HG03469 (cell line): ENCODE data around the gene CDH13.
A peak's percentile ranks its signal among the peaks of the same experiment; 100 is the strongest.

Source experiments
- ATAC-seq: cut with Tn5 transposase; IDR thresholded peaks from one replicate; pipeline ENCODE4 v1.9.1; 2021; ENCODE audit warnings: mild to moderate bottlenecking, moderate library complexity, moderate number of reproducible peaks; ENCODE audit not compliant: unreplicated experiment

The CDH13 gene

DNA sequence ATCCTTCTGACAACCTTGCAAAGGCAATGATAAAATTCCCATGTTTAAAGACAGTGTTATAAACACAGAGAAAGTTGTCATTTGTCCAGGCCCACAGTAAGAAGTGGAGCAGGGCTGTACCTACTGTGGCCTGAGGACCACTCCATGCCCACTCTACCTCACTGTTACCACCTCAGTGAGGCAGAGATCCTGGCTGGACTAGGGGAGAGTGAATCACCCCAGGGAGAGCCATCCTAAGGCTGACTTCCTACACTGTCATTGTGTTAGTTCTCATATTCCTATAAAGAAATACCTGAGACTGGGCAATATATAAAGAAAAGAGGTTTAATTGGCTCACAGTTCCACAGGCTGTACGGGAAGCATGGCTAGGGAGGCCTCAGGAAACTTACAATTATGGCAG, 952.3 kb downstream of the CDH13 start:
- no peak for ATAC-seq

DNA sequence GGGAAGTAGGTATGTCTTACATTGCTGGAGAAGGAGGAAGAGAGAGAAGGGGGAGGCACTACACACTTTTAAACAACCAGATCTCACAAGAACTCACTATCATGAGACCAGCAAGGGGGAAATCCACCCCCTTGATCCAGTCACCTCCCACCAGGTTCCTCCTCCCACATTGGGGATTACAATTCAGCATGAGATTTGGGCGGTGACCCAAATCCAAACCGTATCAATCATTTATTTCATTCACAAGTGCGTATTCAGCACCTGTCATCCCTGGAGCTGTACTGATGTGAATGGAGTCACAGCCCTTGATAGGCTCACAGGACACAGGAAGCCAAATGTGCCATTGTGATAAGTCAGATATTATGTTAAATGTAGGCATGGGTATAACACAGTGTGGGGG, 952.7 kb downstream of the CDH13 start:
- ATAC-seq, result no peak

DNA sequence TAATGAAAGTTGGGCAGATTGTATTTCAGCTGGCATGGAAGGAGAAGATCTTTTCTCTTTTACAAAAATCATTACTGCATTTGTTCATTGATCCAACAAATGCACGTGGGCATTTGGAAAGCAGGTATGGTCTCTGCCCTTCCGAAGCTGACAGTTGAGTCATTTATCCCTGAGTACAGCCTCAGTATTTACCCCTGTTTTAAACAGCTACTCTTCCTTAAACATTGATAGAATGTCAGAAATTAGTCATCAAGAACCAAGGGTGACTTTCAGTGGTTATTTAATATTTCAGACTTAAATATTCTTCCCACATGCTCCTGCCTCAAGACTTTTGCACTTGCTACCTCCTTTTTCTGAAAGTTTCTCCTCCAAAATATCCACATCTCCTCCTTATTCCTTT, 954.3 kb downstream of the CDH13 start:
- ATAC-seq, result peak; percentile 92

DNA sequence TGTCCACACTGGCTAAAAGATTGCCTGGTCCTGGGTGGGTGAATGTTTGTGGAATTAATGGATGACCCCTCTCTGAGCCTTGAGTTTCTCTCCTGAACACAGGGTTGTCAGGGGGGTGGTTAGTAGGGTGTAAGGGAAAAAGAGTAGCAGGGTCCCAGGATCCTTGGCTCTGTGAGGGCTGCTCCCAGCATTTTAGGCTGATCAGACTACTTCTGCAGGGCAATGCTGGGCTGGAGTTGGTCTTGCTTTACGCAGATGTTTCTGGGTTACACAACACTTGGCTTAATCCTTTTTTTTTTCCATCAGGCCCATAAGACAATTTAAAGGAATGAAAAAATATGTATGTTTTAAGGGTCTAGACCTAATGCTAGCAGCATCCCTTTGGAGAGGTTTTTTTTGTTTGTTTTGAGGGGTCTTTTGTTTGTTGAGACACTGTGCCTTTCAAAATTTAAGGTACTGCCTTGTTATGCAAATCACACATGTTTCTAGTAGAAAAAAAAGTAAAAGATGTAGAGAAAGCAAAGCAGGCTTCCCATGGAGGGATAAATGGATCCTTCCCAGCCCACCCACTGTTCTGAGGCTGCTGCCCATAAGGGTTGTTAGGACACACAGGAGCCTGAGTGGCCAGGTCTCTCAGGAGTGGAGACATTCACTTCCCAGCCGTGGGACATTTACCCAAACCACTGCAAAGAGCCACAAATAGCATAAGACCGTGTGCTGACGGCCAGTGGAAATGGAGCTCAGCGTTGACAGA, 955.4 kb downstream of the CDH13 start:
- no peak for ATAC-seq

DNA sequence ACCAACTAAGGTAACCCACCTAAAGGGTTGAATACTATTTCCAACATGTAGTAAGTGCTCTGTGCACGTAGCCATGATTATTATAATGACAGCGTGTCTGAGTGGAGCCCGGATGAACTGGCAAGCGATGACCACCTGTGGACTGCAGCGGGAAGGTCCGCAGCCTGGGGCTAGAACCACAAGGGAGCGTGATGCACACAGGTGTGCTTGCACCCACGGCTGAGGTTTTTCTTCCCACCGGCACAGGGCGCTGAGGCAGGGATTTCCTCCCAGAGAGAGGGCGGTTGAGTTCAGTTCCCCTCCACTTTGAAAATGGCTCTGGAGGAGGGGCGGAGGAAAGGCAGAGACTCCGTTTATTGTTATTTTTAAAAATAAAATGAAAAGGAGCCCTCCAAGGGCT, 959.3 kb downstream of the CDH13 start:
- no peak for ATAC-seq

DNA sequence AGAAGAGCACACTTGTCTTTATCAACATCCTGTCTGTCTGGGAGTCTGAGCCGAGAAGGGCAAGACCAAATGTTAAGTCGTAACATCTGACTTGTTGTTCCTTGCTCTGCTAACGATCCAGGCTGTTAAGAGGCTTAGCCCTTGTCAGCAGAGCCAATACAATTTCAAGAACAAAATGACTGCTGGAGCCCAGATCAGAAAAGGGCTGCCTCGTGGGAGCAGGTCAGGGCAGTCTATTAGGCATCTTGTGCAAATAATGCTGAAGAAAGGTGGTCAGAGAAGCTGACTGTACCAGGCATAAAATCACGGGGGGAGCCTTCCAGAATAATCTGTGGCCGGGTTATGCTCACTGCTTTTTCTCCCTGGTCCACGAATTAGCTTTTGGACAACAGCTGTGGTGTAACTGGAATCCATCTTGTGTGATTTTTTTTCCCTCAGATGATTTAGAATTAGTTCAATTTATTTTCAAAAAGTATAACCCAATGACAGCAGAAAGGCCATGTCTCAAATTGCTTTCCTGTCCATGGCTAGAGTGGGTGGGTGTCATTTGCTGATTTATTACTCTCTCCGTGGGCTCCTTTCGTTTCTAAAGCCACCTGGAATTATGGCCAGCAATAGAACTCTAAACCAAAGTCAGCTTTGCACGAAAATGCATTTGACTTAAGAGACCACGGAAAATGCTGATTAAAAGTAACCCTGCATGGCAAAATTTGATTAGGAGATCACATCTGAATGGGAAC, 959.9 kb downstream of the CDH13 start:
- ATAC-seq, result no peak

DNA sequence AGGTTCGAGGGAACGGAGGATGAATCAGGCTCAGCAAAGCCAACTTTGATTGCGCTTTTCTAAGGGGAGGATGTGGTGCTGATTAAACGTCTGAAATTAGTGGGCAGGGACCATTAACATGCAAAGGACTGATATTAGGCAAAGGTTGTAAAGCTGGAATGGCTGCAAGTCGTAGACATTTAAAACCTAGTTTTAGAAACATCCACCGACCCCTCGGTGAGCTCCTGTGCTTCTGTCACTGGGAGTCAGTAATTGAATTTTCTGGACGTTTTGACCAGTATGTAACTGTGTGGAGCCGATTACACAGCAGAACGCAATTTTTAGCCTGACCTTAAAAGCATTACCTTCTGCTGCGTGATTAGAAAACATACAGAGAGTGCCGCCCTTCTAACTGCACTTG, 960.4 kb downstream of the CDH13 start:
- no peak for ATAC-seq

DNA sequence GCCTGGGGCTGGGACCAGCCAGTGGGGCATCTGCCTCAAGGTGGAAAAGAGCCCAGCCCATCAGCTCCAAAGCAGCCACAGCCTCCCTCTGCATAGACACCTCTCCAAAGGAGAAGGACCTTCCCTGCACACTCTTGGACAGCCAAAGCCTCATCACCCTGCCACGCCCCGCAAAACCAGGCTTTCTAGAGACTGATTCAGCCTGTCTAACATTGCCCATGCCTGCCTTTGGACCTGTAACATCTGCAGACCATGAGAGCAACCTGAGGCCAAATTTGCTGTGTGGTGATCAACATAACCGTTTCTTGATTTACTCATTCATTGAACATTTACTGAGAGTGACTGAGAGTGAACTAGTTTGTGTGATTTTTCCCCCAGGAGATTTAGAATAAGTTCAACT, 961.3 kb downstream of the CDH13 start:
- no peak for ATAC-seq

DNA sequence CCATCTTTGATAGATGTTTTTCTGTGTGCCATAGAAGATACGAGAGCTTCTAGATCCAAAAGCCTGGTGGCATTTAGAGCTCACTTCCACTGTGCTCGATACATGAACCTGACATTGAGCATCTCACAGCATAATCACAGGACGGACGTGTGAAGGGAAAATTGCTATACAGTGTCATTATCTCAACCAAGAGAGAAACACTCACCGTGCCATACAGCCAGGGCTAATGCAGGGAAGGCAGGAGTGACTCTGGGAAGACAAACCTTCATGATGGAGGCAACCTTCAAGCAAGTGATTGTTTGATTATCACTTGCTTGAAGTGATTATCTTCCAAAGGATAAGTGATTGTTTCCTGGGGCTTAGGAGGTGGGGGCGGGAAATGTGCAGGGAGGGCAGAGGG, 962.8 kb downstream of the CDH13 start:
- no peak for ATAC-seq

DNA sequence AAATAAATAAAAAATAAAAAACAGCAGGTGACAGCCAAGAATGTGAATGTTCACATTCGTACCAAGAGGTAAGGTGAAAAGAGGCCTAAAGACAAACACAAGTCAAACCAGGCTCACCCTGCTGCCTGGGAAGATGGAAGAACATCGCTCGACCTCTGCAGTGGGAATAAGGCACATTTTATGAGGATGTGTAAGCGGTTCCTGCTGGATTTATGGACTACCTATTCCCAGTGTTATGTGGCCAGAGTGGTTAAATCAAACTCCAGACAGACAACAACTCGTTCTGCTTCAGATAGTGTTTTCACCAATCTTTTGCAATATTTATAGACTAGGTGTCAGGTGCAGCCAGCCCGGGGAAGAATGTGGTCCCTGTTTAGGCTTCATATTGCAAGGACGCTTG, 966.0 kb downstream of the CDH13 start:
- no peak for ATAC-seq

DNA sequence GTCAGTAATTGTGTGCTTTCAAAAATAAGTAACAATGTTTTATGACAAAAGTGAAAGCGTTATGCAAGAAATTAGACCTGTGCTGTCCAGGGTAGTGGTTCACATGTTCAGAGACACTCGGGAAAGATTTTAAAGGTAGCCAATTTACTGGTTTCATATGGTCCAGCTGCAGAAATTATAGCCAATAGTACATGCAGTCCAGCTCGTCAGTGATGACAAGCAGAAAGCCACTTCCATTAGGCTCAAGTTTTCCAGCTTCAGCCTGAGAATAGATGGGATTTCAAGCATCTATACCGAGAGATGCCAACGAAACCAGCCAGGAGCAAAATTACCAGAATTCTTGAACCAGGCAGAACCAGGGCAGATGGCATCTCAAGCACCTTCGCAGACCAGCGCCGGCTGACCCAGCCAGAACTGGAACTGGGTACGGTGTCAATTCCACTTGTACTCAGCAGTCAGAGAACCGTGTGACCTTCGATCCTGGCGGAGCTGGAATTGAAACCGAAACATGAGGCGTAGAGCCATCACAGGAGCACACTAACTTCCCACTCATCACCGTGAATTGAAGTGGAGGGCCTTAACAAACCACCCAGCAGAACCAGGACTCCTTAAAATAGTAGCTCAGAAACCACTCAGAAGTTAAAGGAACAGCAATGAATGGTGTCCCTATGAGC, 973.2 kb downstream of the CDH13 start:
- ATAC-seq, result no peak

DNA sequence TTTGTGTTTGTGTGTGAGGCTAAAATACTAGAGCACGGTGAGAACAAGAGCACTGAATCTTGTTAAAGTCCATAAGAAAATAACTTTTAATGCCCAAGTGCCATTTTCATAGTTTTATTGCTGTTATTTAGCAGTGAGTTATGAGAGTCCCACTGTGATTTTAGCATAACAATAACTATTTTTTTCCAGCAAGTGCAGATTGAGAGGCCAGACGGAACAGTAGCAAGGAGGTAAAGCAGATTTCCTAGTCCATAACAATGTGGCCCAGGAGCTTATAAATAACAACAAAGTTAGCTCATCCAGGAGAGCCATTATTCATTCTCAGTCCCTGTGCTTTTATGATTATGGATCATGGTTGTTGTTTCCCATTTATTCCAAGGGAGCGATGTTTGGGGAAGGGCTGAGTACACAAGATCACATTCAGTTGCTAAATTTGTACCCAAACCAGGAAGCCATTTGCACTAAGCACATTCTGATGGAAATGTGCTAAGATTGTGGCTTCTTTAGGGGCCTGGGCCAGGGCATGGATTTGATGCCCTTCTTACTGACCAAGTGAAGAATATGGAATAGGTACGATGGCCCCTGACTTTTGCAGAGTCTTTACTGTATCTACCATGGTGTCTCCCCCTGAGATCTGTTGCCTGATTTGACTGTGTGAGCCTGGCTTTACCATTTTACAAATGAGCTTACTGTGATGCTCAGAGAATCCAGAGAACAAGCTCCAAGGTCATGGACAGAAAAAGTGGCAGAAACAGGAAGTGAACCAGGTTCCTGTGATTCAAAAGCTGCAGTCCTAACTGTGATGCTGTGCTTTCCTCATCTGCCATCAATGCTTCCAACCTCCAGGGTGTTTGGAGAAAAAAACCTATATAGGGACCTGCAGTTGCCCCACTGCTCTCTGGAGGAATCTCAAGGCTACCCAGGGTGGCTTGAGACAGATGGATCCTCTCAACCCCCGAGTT, 976.3 kb downstream of the CDH13 start:
- no peak for ATAC-seq

DNA sequence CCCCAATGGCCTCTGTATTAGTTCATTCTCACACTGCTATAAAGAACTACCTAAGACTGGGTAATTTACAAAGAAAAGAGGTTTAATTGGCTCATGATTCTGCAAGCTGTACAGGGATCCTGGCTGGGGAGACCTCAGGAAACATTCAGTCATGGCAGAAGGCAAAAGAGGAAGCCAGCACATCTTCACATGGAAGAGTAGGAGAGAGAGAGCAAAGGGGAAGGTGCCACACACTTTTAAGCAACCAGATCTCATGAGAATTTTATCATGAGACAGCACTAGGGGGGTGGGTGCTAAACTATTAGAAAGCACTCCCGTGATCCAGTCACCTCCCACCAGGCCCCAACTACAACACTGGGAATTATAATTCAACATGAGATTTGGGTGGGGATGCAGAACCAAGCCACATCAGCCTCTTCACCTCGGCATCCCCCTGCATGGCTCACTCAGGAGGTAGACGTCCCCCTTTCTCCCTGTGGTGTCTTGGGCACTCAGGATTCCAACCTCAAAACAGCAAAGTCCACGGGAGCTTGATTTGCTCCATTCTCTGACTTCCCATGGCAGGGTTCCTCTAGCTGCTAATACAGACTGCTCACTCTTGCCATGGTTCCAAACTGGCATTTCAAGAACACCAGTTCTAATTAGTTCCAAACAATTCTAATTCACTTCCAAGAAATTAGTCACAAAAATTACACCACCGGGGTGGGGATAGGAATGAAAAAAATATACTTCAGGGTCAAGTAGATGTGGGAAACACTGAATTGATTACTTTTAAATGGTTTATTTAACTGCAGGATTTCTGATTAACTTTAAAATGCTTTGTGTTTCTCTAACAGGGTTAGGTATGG, 977.2 kb downstream of the CDH13 start:
- no peak for ATAC-seq

DNA sequence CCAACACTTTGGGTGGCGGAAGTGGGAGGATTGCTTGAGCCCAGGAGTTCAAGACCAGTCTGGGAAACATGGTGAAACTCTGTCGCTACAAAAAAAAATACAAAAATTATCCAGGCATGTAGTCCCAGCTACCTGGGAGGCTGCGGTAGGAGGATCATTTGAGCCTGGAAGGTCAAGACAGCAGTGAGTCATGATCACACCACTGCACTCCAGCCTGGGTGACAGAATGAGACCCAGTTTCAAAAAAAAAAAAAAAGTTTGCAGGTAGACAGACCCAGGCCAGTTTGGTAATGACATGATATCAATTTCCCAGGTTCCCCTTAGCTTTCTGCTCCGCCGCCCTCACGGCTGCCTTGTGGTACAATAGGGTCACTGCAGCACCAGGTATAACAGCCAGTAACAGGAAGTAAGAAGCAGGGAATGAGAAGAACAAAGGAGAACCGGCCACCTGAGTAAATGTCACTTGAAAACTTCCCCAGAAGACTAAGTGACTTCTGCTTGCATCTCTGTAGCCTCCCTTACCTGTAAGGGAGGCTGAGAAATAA, 979.8 kb downstream of the CDH13 start:
- ATAC-seq, result no peak

DNA sequence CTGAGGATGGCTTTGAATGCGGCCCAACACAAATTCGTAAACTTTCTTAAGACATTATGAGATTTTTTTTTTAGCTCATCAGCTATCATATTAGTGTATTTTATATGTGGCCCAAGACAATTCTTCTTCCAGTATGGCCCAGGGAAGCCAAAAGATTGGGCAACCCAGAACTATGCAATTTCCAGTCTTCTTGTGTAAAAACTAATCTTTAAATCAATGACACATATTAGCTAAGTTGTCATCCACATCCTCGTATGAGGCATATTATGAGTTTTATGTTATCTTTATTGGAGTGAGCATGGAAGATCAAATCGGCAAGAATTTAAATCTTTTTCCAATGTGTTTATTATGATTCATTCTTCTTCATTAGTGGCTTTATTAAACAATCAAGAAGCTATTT, 982.4 kb downstream of the CDH13 start:
- no peak for ATAC-seq

DNA sequence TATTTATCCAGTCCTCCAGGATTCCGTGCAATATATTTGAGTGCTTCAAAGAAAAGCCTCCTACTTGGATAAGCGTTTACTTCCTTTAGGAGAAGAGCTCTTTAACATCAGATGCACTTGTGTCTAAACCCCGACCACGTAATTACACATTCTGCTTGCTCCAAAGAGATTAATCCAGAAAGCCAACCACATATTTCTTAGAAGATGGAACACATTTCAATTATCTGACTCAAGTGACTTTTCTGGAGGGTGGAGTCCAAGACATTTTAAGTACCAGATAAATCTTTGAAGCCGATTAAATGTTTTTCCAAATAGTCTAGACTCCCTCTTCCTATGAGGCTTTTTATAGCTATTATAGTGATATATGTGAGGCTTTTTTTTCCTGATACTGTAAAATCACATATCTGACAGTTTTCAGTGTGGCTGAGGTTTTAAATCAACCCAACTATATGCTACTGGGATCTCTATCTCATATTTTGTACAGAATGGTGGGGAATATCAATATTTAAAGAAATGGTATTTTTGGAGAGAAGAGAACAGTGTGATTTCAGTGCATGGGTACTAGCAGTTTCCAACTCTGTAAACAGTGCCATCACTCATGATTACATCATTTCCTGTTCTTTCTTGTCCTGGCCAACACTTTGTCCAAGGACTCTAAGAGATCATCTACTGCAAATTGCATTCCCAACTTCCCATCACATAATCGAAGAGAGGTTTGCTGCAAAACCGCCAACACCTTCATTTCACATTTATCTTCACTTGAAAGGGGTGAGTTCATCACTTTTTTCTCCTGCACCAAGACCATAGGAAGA, 988.6 kb downstream of the CDH13 start:
- ATAC-seq, result no peak

DNA sequence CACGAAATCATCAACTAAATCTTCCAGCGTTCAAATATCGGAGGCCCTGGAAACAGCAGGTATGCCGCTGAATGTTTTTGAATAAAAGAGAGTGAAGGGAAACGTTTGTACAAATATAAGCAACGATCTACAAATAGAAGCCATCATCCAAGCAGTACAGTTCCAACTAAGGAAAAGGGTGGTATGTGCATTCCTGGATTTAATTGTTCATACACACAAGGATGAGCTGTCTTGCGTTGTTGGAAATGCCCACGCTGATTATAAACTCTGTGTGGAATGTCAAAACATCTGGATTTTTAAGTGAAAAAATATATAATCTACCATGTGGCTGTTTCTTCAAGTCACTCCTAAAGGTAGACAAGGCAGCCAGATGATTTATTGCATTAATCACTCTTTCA, 989.2 kb downstream of the CDH13 start:
- ATAC-seq, result no peak

DNA sequence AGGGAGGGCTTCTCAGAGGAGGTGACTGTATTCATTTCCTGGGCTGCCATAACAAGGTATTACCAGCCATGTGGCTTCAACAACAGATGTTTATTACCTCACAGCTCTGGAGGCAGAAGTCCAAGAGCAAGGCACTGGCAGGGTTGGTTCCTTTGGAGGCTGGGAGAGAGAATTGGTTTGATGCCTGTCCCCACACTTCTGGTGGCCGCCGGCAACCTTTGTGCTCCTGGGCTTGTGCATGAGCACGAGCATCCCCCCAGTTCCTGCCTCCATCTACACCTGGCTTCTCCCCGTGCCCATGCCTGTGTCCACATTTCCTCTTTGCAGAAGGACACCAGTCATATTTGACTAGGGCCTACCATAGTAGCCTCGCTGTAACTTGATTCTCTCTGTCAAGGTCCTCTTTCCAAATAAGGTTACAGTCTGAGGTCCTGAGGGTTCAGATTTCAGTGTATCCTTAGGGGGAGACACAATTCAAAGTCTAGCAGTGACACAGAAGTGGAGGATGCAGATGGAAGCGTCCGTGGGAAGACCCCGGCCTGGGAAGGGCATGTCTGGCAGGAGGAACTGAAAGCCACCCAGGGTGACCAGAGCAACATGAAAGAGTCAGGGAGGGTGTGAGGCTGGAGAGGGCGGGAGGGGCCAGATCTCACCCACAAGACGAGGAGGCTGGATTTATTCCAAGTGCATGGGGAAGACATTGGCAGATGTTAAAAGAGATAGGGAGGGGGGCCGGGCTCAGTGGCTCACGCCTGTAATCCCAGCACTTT, 992.8 kb downstream of the CDH13 start:
- ATAC-seq, result no peak
